Heart left ventricle (tissue), 16 donors: Measurements from ENCODE around the gene TOR4A. TPM values are rescaled to one million over a fixed set of nuclear protein-coding genes. Genes with fewer than 3 reads are reported as not detected.

Experiments used
- ATAC-seq, 4 donors: fragments of 200-7000 bp; cut with Tn5 transposase; one replicate each; pipeline ENCODE4 v1.9.1; 2020 to 2022; ENCODE audit warnings: moderate library complexity in 4 of 4, mild to moderate bottlenecking in 3 of 4, moderate number of reproducible peaks in 1 of 4
- DNase-seq, 5 donors: peaks; one replicate each; pipeline ENCODE4 v3.0.0-alpha.2; 2020
- H3K27ac ChIP-seq, 12 donors: fragments of 200-600 bp; sonication (generic) in 4 of 12; one replicate each; pipeline versions ENCODE4 v1.5.0 to v1.8.0; 2016 to 2022; ENCODE audit warnings: mild to moderate bottlenecking in 2 of 12
- H3K27me3 ChIP-seq, 9 donors: fragments of 200-600 bp; sonication (generic) in 2 of 9; one replicate each; pipeline versions ENCODE4 v1.5.1 to v1.8.0; 2016 to 2022; ENCODE audit warnings: mild to moderate bottlenecking in 3 of 9
- H3K36me3 ChIP-seq, 9 donors: fragments of 200-600 bp; sonication (generic) in 2 of 9; one replicate each; pipeline versions ENCODE4 v1.5.0 to v1.8.0; 2018 to 2022; ENCODE audit warnings: mild to moderate bottlenecking in 2 of 9
- H3K4me1 ChIP-seq, 12 donors: fragments of 200-600 bp; sonication (generic) in 4 of 12; one replicate each; pipeline versions ENCODE4 v1.5.0 to v1.8.0; 2016 to 2022; ENCODE audit warnings: mild to moderate bottlenecking in 3 of 12
- H3K4me3 ChIP-seq, 12 donors: fragments of 200-600 bp; sonication (generic) in 4 of 12; one replicate each; pipeline versions ENCODE4 v1.5.0 to v1.8.0; 2017 to 2022; ENCODE audit warnings: mild to moderate bottlenecking in 9 of 12, moderate library complexity in 4 of 12
- H3K9me3 ChIP-seq, 12 donors: fragments of 200-600 bp; sonication (generic) in 4 of 12; one replicate each; pipeline versions ENCODE4 v1.5.0 to v1.8.0; 2016 to 2022; ENCODE audit warnings: mild to moderate bottlenecking in 1 of 12
- POLR2A ChIP-seq, 2 donors: fragments of 450-650 bp; IDR thresholded peaks; one replicate each; pipeline ENCODE4 v1.6.1; 2017; ENCODE audit warnings: antibody characterized with exemption in 2 of 2, mild to moderate bottlenecking in 2 of 2, moderate library complexity in 2 of 2
- WGBS, 4 donors: extraction: QIAGEN DNeasy Blood & Tissue Kit in 2 of 4; methylation state at CpG; one replicate each; pipeline versions ENCODE4 v1.1.5 to v1.1.7; 2013 to 2018; 5-methylcytosine and 5-hydroxymethylcytosine counted together
- intact Hi-C, 10 donors: fragments of 100-400 bp; cut with DNase I; formaldehyde crosslinking; loops; one replicate each; pipeline versions ENCODE4 v1.11.1 to v1.14.2; 2022
- polyA plus RNA-seq, 2 donors: library from polyadenylated mRNA; stranded (reverse); fragments of 200-250 nt; gene quantifications; one replicate each; pipeline ENCODE4 v1.2.3, GENCODE V29; 2013
- total RNA-seq, 9 donors: library from RNA; depleted of rRNA in 2 of 9; stranded (reverse); fragments of >200 nt in 2 of 9; fragmentation: NEBNext Ultra II Directional in 3 of 9; extraction: Animal tissue kit (Norgen Biotek cat#: 25700) in 3 of 9; gene quantifications; one replicate each; pipeline versions ENCODE4 v1.1.0 to v1.2.4, GENCODE V29; 2016 to 2023
- TF ChIP-seq, protein P1 (sequence below), 12 donors: fragments of 200-600 bp; sonication (generic) in 4 of 12; IDR thresholded peaks; one replicate each; pipeline versions ENCODE4 v1.5.0 to v1.8.0; 2018 to 2022; ENCODE audit warnings: antibody characterized with exemption in 12 of 12, mild to moderate bottlenecking in 5 of 12
- donor health status: ischemic (EF 13 %, LVEDD 7.1; RV severe dilation, severe dysfunction).
- donor health status: healthy with polysubstance abuse.
- donor health status: DM: no; HTN: yes; CAD: no.
- donor health status: DM: no; HTN: no; CAD: no.
- donor health status: ischemic (EF 25% LVEDD 6.9; RV normal size, moderate dysfunction).
- donor health status: ischemic (EF 25% LVEDD 5.7; RV mildly dilated, moderate dysfunction).
- donor health status: healthy.
- donor health status: DM: yes; HTN: yes; CAD: no.
- donor health status: ischemic (EF 35%, LVEDD 5.7; RV mildly dilated, moderate dysfunction).
- donor health status: nonischemic (EF 11% LVEDD 7.7; RV severe dilation, severe dysfunction).
- donor health status: DM: yes; HTN: yes; CAD: no.
- donor health status: PGD.
- donor health status: ischemic (EF 29% LVEDD 5.4; RV normal size, mild dysfunction).
- donor health status: nonischemic (EF 23%, LVEDD 6.1; RV moderate dilation, normal function).

TOR4A gene
- total and polyA plus RNA-seq, 11 donors = 6.6 to 46.4 (median 16.4) TPM

DNA sequence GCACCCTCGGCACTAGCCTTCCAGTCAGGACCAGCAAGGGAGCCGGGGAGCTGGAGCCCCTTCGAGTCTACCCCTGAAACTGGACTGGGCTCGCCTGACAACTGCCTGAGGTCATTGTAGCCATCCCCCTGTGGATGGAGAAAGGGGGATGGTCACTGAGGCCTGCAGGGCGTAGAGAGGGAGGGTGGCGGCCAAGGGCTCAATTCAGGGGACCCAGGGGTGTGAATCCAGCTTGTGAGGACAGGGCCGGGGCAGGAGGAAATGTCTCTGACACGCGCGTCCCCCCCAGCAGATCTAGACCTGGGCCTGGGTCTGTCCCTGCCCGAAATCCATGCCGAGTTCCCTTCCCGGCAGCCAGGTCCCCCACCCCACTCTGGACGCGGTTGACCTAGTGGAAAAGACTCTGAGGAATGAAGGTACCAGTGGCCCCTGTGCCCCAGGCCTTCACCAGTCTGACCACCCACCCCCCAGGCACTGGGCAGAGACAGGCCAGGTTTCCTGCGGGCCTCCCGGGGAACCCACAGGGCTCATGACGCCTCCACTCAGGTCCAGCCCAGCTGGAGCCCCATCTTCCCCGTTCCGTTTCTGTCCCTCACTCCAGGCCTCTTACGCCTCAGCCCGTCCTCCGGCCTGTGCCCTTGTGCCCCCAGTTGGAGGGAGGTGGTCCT, 46.0 kb upstream of the TOR4A start:
- WGBS, 4 donors = 72 to 89% (median 82%) methylated on average over 13 to 23 of the region's 23 CpGs
- TF ChIP-seq, protein P1, sequence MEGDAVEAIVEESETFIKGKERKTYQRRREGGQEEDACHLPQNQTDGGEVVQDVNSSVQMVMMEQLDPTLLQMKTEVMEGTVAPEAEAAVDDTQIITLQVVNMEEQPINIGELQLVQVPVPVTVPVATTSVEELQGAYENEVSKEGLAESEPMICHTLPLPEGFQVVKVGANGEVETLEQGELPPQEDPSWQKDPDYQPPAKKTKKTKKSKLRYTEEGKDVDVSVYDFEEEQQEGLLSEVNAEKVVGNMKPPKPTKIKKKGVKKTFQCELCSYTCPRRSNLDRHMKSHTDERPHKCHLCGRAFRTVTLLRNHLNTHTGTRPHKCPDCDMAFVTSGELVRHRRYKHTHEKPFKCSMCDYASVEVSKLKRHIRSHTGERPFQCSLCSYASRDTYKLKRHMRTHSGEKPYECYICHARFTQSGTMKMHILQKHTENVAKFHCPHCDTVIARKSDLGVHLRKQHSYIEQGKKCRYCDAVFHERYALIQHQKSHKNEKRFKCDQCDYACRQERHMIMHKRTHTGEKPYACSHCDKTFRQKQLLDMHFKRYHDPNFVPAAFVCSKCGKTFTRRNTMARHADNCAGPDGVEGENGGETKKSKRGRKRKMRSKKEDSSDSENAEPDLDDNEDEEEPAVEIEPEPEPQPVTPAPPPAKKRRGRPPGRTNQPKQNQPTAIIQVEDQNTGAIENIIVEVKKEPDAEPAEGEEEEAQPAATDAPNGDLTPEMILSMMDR (IDR thresholded peaks at IDR 0.05) = no peak
- DNase-seq (no peak), ATAC-seq (no peak)
- Histone ChIP-seq H3K27ac (no peak overlapping the region), H3K4me1 (peaks cover 0 to 14% (median 9%) of the 10 kb centered on the region in 12 donors), H3K9me3 (no peaks in the 10 kb centered on the region), H3K36me3 (no peaks in the 10 kb centered on the region), H3K27me3 (peaks cover 8 to 56% (median 38%) of the 10 kb centered on the region in 9 donors), H3K4me3 (no peak overlapping the region)
- intact Hi-C loops = loop anchor here in 1 of 10 donors (10.0 kb wide), 1 partner anchor 447 kb away; no protein-coding TSS in a partner anchor

DNA sequence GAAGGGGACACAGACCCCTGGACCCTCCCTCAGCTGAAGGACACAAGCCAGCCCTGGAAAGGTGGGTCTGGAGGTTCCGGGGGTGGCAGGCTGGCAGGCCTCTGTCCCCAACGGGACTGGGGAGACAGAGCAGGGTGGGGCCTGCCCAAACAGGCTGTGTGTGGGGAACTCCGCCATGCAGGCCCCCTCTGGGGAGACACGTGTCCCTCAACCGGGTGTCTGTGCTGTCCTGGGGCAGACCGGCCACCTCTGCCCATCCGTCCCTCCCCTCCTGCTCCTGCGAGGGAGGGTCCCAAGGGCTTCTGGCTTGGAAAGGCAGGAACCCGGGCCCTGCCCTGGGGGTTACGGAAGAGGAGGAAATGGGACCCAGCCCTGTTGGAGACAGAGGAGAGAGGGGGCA, 45.4 kb upstream of the TOR4A start:
- intact Hi-C loops = loop anchor here in 1 of 10 donors (10.0 kb wide), 1 partner anchor 447 kb away; no protein-coding TSS in a partner anchor
- no peaks in the 10 kb centered on the region for H3K9me3 ChIP-seq
- DNase-seq (no peak), ATAC-seq (no peak)
- H3K4me3 ChIP-seq = no peak overlapping the region
- TF ChIP-seq, protein P1 (IDR thresholded peaks at IDR 0.05) = no peak
- no peak for TF ChIP-seq POLR2A (IDR thresholded peaks at IDR 0.05)
- peaks cover 8 to 56% (median 38%) of the 10 kb centered on the region in 9 donors for H3K27me3 ChIP-seq
- peaks cover 0 to 20% (median 14%) of the 10 kb centered on the region in 12 donors for H3K4me1 ChIP-seq
- no peaks in the 10 kb centered on the region for H3K36me3 ChIP-seq
- H3K27ac ChIP-seq = no peak overlapping the region
- WGBS, 4 donors = 52 to 70% (median 62%) methylated on average over 7 to 10 of the region's 10 CpGs

DNA sequence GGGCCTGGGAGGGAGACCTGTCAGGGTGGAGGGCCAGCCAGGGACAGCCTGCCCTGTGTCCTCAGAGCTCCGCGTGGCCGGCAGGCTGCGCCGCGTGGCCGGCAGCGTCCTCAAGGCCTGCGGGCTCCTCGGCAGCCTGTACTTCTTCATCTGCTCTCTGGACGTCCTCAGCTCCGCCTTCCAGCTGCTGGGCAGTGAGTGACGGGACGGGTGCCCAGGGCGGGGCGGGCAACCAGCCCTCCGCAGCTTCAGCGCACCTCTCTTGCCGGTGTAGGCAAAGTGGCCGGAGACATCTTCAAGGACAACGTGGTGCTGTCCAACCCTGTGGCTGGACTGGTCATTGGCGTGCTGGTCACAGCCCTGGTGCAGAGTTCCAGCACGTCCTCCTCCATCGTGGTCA, 45.0 kb upstream of the TOR4A start:
- peaks cover 0 to 20% (median 14%) of the 10 kb centered on the region in 12 donors for H3K4me1 ChIP-seq
- WGBS, 4 donors = 61 to 80% (median 72%) methylated on average over 20 to 24 of the region's 24 CpGs
- TF ChIP-seq POLR2A (IDR thresholded peaks at IDR 0.05) = no peak
- TF ChIP-seq, protein P1 (IDR thresholded peaks at IDR 0.05) = no peak
- H3K27me3 ChIP-seq = peaks cover 8 to 56% (median 38%) of the 10 kb centered on the region in 9 donors
- no peaks in the 10 kb centered on the region for H3K36me3 ChIP-seq
- H3K9me3 ChIP-seq = no peaks in the 10 kb centered on the region
- no peak for ATAC-seq
- no peak for DNase-seq
- H3K27ac ChIP-seq = no peak overlapping the region
- no peak overlapping the region for H3K4me3 ChIP-seq
- intact Hi-C loops = loop anchor here in 1 of 10 donors (10.0 kb wide), 1 partner anchor 448 kb away; no protein-coding TSS in a partner anchor

DNA sequence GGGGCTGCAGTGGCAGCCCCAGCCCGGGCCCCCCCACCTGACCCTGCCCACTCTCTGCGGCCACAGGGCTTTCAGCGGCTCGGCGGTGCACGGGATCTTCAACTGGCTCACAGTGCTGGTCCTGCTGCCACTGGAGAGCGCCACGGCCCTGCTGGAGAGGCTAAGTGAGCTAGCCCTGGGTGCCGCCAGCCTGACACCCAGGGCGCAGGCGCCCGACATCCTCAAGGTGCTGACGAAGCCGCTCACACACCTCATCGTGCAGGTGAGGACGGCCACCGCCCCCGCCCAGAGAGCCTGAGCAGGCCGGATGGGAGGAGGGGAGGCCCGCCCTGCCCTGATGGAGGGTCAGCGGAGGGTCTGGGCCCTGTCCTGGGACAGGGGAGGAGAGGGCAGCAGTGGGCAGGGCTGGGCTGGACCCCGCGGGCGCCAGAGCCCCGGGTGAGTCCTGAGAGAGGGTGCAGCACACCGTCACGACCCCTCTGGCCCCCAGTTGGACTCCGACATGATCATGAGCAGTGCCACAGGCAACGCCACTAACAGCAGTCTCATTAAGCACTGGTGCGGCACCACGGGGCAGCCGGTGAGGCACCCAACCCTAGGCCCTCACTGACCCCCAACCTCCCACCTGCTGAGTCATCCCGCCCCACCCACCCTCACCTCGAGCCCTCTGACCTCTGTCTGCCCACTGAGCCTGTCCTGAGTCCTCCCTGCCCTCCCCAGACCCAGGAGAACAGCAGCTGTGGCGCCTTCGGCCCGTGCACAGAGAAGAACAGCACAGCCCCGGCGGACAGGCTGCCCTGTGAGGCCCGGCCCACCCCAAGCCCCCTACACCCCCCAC, 44.2 kb upstream of the TOR4A start:
- Histone ChIP-seq H3K4me3 (no peak overlapping the region), H3K27ac (no peak overlapping the region), H3K36me3 (no peaks in the 10 kb centered on the region), H3K4me1 (peaks cover 0 to 27% (median 15%) of the 10 kb centered on the region in 12 donors), H3K9me3 (no peaks in the 10 kb centered on the region), H3K27me3 (peaks cover 8 to 51% (median 36%) of the 10 kb centered on the region in 9 donors)
- no peak for TF ChIP-seq POLR2A (IDR thresholded peaks at IDR 0.05)
- TF ChIP-seq, protein P1 (IDR thresholded peaks at IDR 0.05) = no peak
- intact Hi-C loops = loop anchor here in 1 of 10 donors (10.0 kb wide), 1 partner anchor 449 kb away; no protein-coding TSS in a partner anchor
- WGBS, 4 donors = 68 to 83% (median 78%) methylated on average over 14 to 40 of the region's 40 CpGs
- no peak for ATAC-seq
- no peak for DNase-seq
